CD4-positive, alpha-beta T cell treated with Interleukin-6 for 4 hours (primary cell): ENCODE data around the gene PSMD13.

Experiments used
- DNase-seq: peaks from one replicate; pipeline ENCODE4 v3.0.0-alpha.2; 2020; ENCODE audit warnings: mixed read lengths

Gene PSMD13

GRCh38 chr11:205221-206001 lies 31.4 kb upstream of the PSMD13 start:
- no peak for DNase-seq

- no peak for DNase-seq
Measured at GRCh38 chr11:206002-206384, 30.8 kb upstream of the PSMD13 start.

- peak; percentile 31 for DNase-seq
Measured at GRCh38 chr11:206526-207207, 30.1 kb upstream of the PSMD13 start.

- DNase-seq: peak; percentile 97
Measured at GRCh38 chr11:207208-207862, 29.4 kb upstream of the PSMD13 start, which contains the start of the genes BET1L and RIC8A. Gene BET1L, minus strand, starts transcription at chr11:207399. Its CDS starts 78 bp downstream, at chr11:207321. Gene RIC8A, plus strand, starts transcription at chr11:207708. Its CDS starts 1,147 bp downstream, at chr11:208855.

- no peak for DNase-seq
Measured at GRCh38 chr11:207863-208180, 29.0 kb upstream of the PSMD13 start.

- peak; percentile 84 for DNase-seq
Measured at GRCh38 chr11:208181-208916, 28.4 kb upstream of the PSMD13 start.

- DNase-seq: no peak
Measured at GRCh38 chr11:208917-209260, 27.9 kb upstream of the PSMD13 start.

- DNase-seq: no peak
Measured at GRCh38 chr11:209275-210121, 27.3 kb upstream of the PSMD13 start.

- no peak for DNase-seq
Measured at GRCh38 chr11:210122-210802, 26.5 kb upstream of the PSMD13 start.

GRCh38 chr11:210803-211180 lies 26.0 kb upstream of the PSMD13 start:
- DNase-seq: no peak

GRCh38 chr11:211295-211694 lies 25.5 kb upstream of the PSMD13 start:
- DNase-seq: no peak

- DNase-seq: no peak
Measured at GRCh38 chr11:211741-212140, 25.0 kb upstream of the PSMD13 start.

GRCh38 chr11:212150-213100 lies 24.4 kb upstream of the PSMD13 start:
- no peak for DNase-seq

- no peak for DNase-seq
Measured at GRCh38 chr11:213111-213510, 23.7 kb upstream of the PSMD13 start.

GRCh38 chr11:214083-214482 lies 22.7 kb upstream of the PSMD13 start:
- no peak for DNase-seq

- DNase-seq: no peak
Measured at GRCh38 chr11:215581-216037, 21.2 kb upstream of the PSMD13 start.

- DNase-seq: no peak
Measured at GRCh38 chr11:216081-216974, 20.4 kb upstream of the PSMD13 start.

- DNase-seq: no peak
Measured at GRCh38 chr11:217704-218103, 19.1 kb upstream of the PSMD13 start.
